T follicular helper cell (primary cell): ENCODE results near the gene TNNI3.

ENCODE experiments used
- DNase-seq: peaks from one replicate; pipeline ENCODE4 v3.0.0-alpha.2; 2020; ENCODE audit warnings: low read depth

TNNI3 gene

DNA sequence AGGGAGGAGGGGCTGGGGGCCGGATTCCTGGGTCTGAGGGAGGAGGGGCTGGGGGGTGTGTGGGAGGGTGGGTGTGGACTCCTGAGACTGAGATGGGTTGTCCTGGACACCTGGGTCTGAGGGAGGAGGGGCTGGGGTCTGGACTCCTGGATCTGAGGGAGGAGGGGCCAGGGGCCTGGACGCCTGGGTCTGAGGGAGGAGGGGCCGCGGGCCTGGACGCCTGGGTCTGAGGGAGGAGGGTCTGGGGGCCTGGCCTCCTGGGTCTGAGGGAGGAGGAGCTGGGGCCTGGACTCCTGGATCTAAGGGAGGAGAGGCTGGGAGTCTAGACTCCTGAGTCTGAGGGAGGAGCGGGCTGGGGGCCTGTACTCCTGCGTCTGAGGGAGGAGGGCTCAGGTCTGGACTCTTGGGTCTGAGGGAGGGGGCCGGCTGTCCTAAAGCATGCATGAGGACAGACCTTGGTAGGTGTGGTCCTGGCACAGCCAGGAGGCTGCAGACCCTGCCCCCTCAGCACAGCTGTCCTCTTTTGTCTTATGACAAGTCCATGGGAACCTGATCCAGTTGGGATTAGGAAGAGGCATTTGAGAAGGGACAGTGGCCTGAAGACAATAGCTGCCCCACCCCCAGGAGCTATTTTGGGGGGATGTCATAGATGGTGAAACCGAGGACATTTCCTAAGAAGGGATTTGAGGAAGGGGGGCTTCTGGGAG lies 9.8 kb downstream of the TNNI3 start:
- no peak for DNase-seq

DNA sequence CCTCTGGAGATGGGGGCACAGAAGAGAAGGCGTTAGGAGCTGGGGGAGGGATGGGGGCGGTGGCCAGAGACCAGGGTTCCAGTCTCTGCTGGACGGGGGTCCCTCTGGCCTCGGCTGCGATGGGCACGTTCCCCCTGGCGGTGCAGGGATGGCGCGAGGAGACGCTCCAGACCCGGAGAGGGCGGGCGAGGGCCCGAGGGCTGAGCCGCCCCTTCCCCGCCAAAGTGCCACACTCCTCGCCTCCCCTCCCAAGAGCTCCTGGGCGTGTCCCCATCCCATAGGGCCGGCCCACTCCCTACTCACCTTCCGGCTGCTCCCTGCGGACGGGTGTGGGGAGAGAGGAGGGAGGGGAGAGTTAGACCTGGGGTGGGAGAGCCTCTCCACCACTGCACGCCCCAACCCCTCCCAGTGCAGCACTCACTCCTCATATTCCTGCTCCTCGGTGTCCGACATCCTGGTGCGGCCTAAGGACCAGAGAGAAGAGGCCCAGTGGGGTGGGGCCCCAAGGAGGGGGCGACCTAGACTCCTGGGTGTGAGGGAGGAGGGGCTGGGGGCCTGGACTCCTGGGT lies 10.7 kb downstream of the TNNI3 start:
- no peak for DNase-seq

DNA sequence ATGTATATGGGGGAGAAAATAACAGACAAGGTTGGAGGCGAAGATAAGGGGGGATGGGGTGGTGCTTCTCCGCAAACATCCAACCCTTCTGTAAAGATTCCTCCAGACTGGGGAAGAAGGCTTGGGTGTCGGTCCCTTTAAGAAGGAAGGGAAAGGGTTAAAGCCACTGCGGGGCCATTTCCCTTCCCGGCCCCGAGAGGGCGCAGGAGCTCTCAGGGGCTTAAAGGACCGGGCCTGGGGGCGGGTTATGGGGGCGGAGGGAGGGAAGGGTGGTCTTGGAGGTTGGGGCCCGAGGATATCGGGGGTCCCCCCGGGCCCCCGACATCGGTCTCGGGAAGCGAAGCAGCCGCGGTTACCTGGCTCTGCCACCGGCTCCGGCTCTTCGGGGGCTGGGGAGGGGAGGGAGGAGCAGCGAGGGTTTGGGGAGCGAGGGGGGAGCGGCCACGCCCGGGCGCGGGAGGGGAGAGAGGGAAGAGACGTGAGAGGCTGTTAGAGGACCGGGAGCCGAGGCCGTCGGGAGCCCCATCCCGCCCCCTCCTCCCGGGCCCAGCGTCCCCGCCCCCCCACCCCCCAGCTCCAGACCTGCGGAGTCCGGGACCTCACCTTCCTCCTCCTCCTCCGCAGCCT lies 11.3 kb downstream of the TNNI3 start:
- DNase-seq, result no peak

DNA sequence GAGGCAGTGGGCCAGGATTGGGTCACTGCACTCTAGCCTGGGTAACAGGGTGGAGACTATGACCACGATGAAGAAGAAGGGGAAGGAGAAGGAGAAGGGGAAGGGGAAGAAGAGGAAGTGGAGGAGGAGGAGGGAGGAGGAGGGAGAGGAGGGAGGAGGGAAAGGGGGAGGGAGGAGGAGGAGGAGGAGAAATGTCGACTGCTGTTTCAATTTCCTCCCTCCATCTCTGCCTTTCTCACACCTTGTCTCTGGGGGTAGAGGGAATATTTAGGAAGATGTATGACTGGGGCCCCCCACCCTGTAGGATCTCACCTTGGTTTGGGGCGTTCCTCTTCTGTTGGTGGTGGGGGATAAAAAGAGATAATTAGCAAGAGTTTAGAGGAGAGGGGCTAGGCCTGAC lies 12.3 kb downstream of the TNNI3 start:
- DNase-seq, result no peak

DNA sequence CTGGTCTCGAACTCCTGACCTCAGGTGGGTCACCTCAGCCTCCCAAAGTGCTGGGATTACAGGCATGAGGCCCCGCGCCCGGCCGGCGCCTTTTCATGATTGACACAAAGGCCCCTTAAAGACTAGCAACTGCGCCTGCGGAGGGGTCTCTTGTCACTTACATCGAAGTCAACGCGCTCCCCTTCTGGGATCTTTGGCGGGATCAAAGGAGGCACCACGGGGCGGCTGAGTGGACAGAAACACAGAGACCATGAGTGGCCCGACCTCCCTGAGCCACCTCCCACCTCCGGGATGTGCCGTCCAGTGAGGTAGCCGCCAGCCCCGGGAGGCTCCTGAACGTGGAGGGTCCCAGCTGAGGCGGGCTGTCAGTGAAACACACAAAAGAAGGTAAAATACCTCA lies 15.8 kb downstream of the TNNI3 start:
- DNase-seq, result no peak

DNA sequence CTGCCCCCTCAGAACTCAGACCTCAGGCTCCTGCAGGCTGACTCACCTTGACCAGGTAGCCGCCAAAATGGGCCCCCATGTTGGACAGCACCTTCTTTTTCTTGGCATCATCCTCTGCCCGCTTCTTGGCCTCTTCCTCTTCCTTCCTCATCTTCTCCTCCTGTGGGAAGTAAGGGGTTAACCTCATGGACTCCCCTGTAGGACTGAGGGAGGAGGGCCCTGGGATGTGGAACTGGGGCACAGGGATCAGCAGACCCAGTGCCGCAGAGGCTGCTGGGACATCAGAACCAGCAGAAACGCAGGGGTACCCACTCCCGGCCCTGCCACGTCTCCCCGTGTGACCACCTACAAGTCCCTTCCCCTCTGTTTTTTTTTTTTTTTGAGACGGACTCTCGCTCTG lies 19.6 kb downstream of the TNNI3 start:
- no peak for DNase-seq

DNA sequence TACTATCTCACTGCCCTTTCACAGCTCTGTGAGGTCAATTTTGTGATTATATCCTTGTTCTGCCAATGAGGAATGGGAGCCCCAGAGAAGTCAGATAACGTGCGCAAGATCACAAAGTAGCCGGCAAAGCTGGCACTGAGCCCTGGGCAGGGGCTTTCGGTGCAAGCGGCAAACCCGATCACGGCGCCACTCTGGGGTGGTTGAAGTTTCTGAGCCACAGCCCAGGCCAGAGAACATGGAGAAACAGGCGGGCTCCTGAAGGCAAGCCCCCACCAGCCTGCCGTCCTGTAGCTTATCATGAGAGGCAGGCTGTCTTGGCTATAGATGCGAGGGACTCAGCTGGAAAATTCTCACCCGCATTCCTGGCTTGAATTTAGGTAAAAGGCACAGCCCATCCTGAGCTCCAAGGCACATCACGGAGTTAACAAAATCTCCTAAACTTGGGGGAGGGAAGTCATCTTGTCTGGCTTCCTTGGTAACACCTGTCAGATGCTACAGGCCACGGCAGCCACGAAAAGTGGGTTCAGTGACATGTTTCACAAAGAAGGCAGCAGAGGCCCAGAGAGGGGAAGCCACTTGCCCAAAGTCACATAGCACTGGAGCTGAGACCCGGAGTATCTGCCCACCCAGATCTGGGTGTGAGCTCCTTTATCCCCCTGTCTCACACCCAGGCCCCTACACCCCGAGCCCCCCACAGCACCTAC lies 21.0 kb downstream of the TNNI3 start:
- no peak for DNase-seq

DNA sequence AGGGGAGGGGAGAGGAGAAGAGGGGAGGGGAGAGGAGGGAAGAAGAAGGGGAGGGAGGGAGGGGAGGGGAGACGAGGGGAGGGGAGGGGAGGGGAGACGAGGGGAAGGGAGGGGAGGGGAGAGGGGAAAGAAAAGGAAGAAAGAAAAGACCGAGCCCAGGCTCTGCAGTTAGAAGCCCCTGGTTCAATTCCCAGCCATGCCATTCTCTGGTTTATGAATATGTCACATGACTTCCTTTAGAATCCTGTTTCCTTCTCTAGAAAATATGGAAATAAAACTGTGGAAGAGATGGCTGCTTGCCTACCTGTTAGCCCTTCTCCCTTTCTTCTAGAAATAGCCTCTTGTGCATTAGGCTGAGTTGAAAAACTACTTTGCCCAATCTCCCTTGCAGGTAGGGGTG lies 22.8 kb downstream of the TNNI3 start:
- no peak for DNase-seq

DNA sequence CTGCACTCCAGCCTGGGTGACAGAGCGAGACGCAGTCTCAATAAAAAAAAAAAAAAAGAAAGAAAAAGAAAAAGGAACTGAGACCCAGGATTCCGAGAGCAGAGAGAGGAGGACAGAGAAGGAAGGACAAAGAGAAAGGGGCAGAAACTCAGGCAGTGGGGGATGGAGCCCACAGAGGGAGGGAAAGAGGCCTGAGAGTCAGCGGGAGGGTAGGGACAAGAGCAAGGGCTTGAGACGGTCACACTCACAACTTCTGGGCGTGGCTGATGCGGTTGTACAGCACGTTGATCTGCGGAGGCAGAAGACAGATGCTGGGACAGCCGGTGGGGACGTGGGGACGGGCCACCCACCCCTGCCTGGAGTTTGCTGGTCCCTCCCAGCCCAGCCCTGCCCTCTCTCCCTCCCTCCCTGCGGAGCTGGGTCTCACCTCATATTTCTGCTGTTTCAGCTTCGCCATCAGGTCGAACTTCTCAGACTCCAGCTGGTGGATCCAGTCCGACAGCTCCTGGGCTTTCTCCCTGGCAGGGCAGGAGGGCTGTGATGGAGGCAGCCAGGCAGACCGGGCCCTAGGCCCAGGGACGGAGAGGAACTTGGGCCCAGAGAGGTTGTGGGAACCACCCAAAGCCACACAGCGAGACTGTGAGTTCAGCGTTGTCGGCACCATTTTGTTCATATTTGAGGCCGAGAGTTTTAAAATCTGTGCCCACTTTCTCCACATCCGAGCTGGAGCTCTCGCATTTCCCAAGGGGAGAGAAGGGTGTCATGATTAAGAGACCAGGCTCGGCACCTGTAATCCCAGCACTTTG lies 23.7 kb downstream of the TNNI3 start:
- no peak for DNase-seq

DNA sequence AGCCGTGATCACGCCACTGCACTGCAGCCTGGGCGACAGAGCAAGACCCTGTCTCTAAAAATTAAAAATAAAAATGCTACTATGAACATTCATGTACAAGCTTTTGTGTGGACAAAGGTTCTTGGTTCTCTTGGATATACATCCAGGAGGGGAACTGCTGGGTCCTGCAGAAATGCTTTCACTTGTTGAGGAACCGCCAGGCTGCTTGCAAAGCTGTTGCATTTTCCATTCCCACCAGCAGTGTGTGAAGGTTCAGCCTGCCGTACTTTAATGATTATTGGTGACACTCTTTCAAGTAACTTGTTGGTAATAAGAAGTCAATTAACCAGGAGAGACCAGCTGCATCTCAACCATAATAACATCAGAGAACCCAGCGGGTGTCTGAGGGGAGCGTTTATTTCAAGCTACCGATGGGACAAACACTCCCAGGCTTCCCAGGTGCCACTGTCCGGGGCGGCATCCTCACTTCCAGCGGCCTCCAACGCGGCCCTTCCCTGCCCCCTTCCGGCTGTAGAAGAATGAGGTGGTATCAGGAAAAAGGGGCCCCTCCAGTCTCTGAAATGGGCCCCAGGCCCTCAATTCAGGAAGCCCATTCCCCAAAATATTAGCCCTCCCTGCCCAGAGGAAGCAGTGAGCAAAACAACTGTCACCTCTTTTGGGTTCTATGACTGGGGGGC lies 24.9 kb downstream of the TNNI3 start:
- DNase-seq, result no peak

DNA sequence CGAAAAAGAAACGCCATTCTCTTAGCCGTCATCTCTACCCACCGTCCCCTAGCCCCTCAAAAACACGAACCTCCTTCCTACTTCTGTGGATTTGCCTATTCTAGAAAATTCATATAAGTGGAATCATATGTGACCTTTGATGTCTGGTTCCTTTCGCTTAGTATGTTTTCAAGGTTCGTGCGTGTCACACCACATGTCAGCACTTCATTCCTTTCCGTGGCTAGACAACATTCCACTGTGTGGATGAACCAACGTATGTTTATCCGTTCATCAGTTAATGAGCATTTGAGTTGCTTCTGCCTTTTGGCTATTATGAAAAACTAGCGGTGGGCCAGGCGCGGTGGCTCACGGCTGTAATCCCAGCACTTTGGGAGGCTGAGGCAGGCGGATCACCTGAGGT lies 26.1 kb downstream of the TNNI3 start:
- no peak for DNase-seq

DNA sequence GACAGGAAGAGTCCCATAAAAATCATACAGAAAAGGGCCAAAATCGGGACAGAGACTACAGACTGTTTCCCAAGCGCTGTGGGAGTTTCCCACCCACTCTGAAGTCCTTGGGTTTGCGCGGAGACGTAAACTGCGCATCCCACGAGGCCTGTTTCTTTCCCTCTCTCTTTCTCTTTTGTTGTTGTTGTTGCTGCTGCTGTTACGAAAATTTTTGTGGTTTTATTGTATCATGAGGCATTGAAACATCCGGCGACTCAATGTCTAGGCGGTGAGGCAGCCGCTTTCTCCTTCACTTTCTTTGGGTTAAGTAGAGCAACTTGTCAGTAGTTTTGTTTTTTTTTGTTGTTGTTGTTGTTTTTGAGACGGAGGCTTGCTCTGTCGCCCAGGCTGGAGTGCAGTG lies 38.5 kb downstream of the TNNI3 start:
- DNase-seq, result peak; percentile 12

DNA sequence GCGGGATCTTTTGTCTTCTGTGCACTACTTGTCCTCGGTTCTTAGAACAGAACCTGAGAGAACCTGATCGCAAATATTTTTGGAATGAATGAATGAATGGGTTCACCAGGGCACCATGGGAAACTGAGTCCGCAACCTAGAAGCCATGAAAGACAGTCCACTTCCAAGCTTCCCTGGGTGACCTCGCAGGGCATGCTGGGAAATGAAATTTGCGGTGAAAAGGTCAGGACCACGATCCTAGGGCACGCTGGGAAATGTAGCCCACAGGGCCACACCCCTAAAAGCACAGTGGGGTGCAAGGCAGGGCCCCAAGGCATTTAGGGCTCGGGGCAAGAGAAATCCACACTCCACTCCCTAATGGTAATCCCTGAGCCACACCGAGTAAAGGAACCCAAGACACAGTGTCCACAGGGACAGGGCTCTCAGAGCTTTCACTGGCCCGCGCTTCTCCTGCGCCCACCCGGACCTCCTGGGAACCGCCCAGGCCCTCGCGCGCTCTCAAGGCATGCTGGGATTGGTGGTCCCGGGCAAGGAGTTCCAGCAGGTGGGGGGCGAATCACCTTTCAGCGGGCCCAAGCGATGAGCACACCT lies 39.0 kb downstream of the TNNI3 start:
- no peak for DNase-seq

DNA sequence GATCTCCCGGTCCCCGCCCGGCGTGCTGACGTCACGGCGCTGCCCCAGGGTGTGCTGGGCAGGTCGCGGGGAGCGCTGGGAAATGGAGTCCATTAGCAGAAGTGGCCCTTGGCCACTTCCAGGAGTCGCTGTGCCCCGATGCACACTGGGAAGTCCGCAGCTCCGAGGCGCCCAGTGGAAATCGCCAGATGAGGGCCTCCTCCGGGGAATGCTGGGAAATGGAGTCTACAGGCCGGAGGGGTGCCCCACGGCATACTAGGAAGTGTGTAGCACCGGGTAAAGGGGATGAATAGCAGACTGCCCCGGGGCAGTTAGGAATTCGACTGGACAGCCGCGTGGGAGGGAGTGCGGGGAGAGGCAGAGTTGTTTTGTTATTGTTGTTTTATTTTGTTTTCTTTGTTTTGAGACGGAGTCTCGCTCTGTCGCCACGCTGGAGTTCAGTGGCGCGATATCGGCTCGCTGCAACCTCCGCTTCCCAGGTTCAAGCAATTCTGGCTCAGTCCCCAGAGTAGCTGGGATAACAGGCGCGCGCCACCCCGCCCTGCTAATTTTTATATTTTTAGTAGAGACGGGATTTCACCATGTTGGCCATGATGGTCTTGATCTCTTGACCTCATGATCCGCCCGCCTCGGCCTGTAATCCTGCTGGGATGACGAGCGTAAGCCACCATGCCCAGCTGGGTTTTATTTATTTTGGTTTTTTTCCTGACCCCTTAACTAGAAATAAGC lies 39.7 kb downstream of the TNNI3 start:
- DNase-seq, result peak; percentile 93

DNA sequence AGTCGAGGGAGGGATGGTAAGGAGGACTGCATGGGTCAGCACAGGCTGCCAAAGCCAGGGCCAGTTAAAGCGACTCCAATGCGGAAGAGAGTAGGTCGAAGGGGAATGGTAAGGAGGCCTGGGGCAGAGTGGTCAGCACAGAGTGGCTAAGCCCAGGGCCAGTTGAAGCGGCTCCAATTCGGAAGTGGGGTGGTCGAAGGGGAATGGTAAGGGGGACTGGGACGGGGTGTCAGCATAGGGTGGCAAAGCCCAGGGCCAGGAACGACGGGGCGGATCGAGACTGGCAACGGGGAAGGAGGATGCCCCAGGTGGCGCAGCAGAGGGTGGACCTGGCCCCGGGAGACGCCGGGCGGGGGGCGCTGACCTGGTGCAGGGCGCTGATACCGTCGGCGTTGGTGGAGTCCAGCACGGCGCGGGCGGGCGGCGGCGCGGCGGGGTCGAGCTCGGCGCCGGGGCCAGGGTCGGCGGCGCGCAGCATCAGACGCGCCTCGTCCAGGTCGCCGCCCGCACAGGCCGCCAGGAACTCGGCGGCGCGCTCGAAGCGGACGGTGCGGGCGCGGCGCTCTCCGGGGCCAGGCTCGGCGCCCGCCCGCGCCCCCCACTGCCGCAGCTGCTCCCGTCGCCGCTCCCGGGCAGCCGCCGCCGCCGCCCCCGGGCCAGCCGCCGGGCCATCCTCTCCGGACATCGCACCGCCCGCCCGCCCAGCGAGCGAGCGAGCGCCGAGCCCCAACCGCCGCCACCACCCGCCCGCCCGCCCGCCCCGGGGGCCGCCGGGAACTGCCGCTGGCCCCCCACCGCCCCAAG lies 40.5 kb downstream of the TNNI3 start, which contains the start of gene PPP1R12C:
Gene PPP1R12C (minus strand): TSS at position 779 of the 804 bp plus-strand sequence. CDS start 94 bp downstream, at position 685.
- peak; percentile 7 for DNase-seq

DNA sequence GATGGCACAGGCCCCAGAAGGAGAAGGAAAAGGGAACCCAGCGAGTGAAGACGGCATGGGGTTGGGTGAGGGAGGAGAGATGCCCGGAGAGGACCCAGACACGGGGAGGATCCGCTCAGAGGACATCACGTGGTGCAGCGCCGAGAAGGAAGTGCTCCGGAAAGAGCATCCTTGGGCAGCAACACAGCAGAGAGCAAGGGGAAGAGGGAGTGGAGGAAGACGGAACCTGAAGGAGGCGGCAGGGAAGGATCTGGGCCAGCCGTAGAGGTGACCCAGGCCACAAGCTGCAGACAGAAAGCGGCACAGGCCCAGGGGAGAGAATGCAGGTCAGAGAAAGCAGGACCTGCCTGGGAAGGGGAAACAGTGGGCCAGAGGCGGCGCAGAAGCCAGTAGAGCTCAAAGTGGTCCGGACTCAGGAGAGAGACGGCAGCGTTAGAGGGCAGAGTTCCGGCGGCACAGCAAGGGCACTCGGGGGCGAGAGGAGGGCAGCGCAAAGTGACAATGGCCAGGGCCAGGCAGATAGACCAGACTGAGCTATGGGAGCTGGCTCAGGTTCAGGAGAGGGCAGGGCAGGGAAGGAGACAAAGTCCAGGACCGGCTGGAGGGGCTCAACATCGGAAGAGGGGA lies 41.2 kb downstream of the TNNI3 start:
- DNase-seq, result peak; percentile 32

DNA sequence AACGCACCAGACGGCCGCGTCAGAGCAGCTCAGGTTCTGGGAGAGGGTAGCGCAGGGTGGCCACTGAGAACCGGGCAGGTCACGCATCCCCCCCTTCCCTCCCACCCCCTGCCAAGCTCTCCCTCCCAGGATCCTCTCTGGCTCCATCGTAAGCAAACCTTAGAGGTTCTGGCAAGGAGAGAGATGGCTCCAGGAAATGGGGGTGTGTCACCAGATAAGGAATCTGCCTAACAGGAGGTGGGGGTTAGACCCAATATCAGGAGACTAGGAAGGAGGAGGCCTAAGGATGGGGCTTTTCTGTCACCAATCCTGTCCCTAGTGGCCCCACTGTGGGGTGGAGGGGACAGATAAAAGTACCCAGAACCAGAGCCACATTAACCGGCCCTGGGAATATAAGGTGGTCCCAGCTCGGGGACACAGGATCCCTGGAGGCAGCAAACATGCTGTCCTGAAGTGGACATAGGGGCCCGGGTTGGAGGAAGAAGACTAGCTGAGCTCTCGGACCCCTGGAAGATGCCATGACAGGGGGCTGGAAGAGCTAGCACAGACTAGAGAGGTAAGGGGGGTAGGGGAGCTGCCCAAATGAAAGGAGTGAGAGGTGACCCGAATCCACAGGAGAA lies 42.0 kb downstream of the TNNI3 start:
- DNase-seq, result no peak

DNA sequence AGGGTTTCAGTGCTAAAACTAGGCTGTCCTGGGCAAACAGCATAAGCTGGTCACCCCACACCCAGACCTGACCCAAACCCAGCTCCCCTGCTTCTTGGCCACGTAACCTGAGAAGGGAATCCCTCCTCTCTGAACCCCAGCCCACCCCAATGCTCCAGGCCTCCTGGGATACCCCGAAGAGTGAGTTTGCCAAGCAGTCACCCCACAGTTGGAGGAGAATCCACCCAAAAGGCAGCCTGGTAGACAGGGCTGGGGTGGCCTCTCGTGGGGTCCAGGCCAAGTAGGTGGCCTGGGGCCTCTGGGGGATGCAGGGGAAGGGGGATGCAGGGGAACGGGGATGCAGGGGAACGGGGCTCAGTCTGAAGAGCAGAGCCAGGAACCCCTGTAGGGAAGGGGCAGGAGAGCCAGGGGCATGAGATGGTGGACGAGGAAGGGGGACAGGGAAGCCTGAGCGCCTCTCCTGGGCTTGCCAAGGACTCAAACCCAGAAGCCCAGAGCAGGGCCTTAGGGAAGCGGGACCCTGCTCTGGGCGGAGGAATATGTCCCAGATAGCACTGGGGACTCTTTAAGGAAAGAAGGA lies 42.9 kb downstream of the TNNI3 start:
- no peak for DNase-seq
